ENCODE data around the gene COL4A6. TPM values are rescaled to one million over a fixed set of nuclear protein-coding genes. Genes with fewer than 3 reads are reported as not detected.

COL4A6 gene
- polyA plus RNA-seq, 1 experiment = 20.2 TPM

DNA sequence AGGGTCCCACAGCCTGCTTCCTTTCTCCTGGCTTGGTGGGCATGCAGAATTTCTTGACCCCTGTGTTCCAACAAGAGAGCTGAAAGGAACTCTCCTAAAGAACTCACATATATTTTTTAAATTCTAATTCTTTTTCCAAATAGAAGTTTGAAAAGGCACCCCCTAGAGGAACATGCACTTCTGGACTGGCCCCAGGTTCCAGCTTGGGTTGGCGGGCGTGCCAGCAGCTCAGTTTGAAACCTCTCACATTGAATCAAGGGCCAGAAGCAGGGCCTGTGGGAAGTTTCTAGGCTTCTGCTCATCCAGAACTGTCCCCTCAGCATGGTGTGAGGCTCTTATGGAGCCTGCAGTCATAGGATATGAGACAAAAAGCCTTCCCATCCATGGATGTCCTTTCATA lies 214.0 kb downstream of the COL4A6 start:
- Histone ChIP-seq H3K9me3 (ENCODE audit: control insufficient read depth, insufficient read depth, low read length) (no peaks in the 10 kb centered on the region), H3K27me3 (ENCODE audit: control insufficient read depth, insufficient read depth, low read length) (no peaks in the 10 kb centered on the region), H3K4me3 (ENCODE audit: low read depth, low read length) (no peak overlapping the region), H3K27ac (ENCODE audit: low read depth, low read length) (no peak overlapping the region)
- POLR2A ChIA-PET = interaction anchor here (1.4 kb wide), 1 partner anchor 37 kb away, joined by 4 read pairs; no protein-coding TSS in a partner anchor
- DNase-seq (ENCODE audit: low read depth, low spot score) = no peak
- CTCF ChIA-PET = interaction anchor here (0.6 to 3.1 kb wide), 41 partner anchors 8 to 1416 kb away, joined by 3 to 38 read pairs (median 4); no protein-coding TSS in a partner anchor
- TF ChIP-seq, protein P1, sequence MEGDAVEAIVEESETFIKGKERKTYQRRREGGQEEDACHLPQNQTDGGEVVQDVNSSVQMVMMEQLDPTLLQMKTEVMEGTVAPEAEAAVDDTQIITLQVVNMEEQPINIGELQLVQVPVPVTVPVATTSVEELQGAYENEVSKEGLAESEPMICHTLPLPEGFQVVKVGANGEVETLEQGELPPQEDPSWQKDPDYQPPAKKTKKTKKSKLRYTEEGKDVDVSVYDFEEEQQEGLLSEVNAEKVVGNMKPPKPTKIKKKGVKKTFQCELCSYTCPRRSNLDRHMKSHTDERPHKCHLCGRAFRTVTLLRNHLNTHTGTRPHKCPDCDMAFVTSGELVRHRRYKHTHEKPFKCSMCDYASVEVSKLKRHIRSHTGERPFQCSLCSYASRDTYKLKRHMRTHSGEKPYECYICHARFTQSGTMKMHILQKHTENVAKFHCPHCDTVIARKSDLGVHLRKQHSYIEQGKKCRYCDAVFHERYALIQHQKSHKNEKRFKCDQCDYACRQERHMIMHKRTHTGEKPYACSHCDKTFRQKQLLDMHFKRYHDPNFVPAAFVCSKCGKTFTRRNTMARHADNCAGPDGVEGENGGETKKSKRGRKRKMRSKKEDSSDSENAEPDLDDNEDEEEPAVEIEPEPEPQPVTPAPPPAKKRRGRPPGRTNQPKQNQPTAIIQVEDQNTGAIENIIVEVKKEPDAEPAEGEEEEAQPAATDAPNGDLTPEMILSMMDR (IDR thresholded peaks at IDR 0.05; ENCODE audit: low read depth, low read length) = no peak; the same call in 1 of the 2 replicates

DNA sequence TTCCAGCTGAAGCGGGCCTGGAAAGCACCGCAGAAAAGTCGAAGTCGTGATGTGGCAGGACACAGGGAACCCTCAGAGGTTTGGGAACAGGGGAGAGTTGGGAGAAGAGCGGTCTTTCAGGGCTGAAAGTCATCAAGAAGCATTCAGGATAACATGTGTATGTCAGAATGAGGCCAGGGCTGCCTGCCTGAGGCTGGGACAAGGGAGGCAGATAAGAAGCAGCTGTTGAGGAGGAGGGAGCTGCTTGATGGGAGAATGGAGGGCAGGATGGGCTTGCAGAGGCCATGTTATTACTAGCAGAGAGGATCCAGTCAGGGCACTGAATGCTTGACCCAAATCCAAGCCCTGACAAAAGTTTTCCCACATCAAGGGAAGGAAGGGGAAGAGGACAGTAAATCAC lies 214.6 kb downstream of the COL4A6 start:
- CTCF ChIA-PET = interaction anchor here (1.0 to 3.1 kb wide), 15 partner anchors 9 to 314 kb away, joined by 3 to 38 read pairs (median 6); no protein-coding TSS in a partner anchor
- Histone ChIP-seq H3K9me3 (ENCODE audit: control insufficient read depth, insufficient read depth, low read length) (no peaks in the 10 kb centered on the region), H3K27ac (ENCODE audit: low read depth, low read length) (no peak overlapping the region), H3K27me3 (ENCODE audit: control insufficient read depth, insufficient read depth, low read length) (no peaks in the 10 kb centered on the region), H3K4me3 (ENCODE audit: low read depth, low read length) (no peak overlapping the region)
- no peak for DNase-seq (ENCODE audit: low read depth, low spot score)
- TF ChIP-seq, protein P1 (IDR thresholded peaks at IDR 0.05; ENCODE audit: low read depth, low read length) = no peak
- POLR2A ChIA-PET = no interaction called here

DNA sequence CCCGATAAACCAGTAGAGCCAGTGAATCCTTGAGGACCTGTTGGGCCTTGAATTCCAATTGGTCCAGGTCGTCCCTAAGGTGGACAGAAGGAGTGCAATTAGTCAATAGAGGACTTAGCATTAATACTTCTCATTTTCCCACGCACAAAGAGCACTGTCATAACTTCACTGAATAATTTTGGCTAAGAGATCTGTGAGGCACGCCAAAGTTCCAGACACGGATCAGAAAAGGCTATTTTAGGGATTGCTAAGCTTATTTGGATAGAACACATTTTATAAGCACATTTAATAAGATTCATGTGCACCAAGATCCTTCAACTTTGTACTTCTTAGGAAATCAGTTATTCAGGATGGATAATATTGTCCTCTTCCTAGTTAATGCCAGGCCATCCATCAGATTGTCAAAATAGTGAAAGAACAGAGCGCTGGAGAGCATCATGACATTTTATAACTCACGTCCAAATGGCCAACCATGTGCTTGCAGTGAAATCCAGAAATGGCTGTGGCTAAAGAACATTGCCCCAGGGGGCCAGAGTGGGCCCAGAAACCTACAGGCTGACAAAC lies 216.8 kb downstream of the COL4A6 start:
- ChIA-PET POLR2A (no interaction called here), CTCF (interaction anchor here (1.1 kb wide), 1 partner anchor 83 kb away, joined by 3 read pairs; no protein-coding TSS in a partner anchor)
- H3K9me3 ChIP-seq (ENCODE audit: control insufficient read depth, insufficient read depth, low read length) = no peaks in the 10 kb centered on the region
- no peak overlapping the region for H3K27ac ChIP-seq (ENCODE audit: low read depth, low read length)
- H3K27me3 ChIP-seq (ENCODE audit: control insufficient read depth, insufficient read depth, low read length) = no peaks in the 10 kb centered on the region
- no peak for DNase-seq (ENCODE audit: low read depth, low spot score)
- TF ChIP-seq, protein P1 (IDR thresholded peaks at IDR 0.05; ENCODE audit: low read depth, low read length) = no peak
- H3K4me3 ChIP-seq (ENCODE audit: low read depth, low read length) = no peak overlapping the region

DNA sequence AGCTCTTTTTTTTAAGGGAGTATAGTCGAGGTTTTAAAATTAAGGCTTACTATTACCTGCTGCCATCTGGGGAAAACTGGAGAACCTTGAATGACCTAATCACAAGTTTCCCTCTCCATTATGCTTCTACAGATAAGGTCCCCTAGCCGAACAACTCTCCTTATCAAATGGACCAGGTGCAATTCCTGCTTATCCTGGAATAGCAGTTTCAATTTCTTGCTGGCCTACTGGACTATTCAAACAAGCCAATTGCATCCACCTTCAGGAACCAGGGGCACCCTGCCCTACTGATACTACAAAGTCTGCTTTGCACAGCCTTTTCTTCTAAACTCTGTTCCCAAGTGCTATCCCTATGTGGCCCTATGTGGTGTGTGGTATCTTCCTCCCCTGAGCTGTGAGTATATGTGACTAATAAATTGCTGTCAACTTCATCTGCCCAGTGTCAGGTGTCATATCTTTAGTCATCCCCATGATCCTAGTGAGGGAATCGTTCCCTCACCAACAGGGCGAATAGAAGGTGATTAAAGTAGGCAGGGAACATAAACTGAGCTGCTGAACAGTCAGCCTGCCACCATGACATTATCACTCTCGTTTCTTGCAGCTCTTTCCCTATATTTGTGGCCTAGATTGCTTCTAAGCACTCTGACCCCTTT lies 218.1 kb downstream of the COL4A6 start:
- H3K4me3 ChIP-seq (ENCODE audit: low read depth, low read length) = no peak overlapping the region
- CTCF ChIA-PET = interaction anchor here (1.1 kb wide), 1 partner anchor 84 kb away, joined by 3 read pairs; no protein-coding TSS in a partner anchor
- TF ChIP-seq, protein P1 (IDR thresholded peaks at IDR 0.05; ENCODE audit: low read depth, low read length) = no peak
- POLR2A ChIA-PET = no interaction called here
- no peak overlapping the region for H3K27ac ChIP-seq (ENCODE audit: low read depth, low read length)
- H3K27me3 ChIP-seq (ENCODE audit: control insufficient read depth, insufficient read depth, low read length) = no peaks in the 10 kb centered on the region
- H3K9me3 ChIP-seq (ENCODE audit: control insufficient read depth, insufficient read depth, low read length) = no peaks in the 10 kb centered on the region
- no peak for DNase-seq (ENCODE audit: low read depth, low spot score)

DNA sequence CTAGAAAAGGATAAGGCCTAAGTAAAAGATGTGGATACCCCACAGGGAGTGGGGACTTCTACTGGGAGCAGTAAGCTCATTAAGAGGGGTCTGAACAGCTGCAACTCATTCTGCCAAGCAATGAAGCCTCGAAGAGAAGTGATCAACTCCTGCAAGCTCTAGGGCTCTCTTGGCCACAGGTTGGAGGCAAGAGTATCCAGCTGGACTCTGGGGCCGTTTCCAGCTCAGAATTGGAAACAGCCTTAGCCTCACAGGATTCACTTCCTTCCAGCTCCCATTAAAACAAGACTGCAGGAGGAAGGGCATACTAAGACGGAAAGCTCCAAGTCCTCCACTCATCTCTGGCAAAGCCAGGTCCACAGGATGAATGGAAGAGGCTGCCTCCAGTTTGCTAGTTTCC lies 220.3 kb downstream of the COL4A6 start:
- no peak overlapping the region for H3K27ac ChIP-seq (ENCODE audit: low read depth, low read length)
- H3K4me3 ChIP-seq (ENCODE audit: low read depth, low read length) = no peak overlapping the region
- POLR2A ChIA-PET = no interaction called here
- CTCF ChIA-PET = no interaction called here
- no peak for DNase-seq (ENCODE audit: low read depth, low spot score)
- H3K9me3 ChIP-seq (ENCODE audit: control insufficient read depth, insufficient read depth, low read length) = no peaks in the 10 kb centered on the region
- TF ChIP-seq, protein P1 (IDR thresholded peaks at IDR 0.05; ENCODE audit: low read depth, low read length) = no peak
- no peaks in the 10 kb centered on the region for H3K27me3 ChIP-seq (ENCODE audit: control insufficient read depth, insufficient read depth, low read length)
